HCT116 (cell line): ENCODE results near the gene UGP2. TPM values are rescaled to one million over a fixed set of nuclear protein-coding genes. Genes with fewer than 3 reads are reported as not detected.

Source experiments
- ATAC-seq: fragments of 200-7000 bp; cut with Tn5 transposase; 2 replicates; pipeline ENCODE4 v1.9.1; 2020; ENCODE audit warnings: mild to moderate bottlenecking, moderate library complexity
- BruUV-seq: library from RNA; stranded (reverse); fragments of 400-500 nt; replicated peaks from 2 replicates; lab custom pipeline; 2021; lab: Mats Ljungman, UMichigan
- CTCF ChIA-PET: fragments of 300-600 bp; sonication (Branson Sonifier 250); formaldehyde crosslinking; loops from one replicate; lab custom pipeline; 2021; ENCODE audit warnings: antibody characterized with exemption; lab: Charles Lee
- POLR2A ChIA-PET: fragments of 300-600, 350-600 bp; sonication (Branson Sonifier 250); formaldehyde crosslinking; loops from one replicate; lab custom pipeline; 2021; ENCODE audit warnings: antibody characterized with exemption; lab: Charles Lee
- RAD21 ChIA-PET, 2 experiments: fragments of 300-600 bp; sonication (Branson Sonifier 250); formaldehyde crosslinking; loops; one replicate each; lab custom pipeline; 2023; ENCODE audit warnings: low total read pairs in 2 of 2; ENCODE audit not compliant: uncharacterized antibody in 2 of 2, unreplicated experiment in 2 of 2, low non-redundant PET in 1 of 2; lab: Charles Lee
- DNase-seq: peaks from one replicate; pipeline ENCODE4 v3.0.0-alpha.2; 2010; ENCODE audit warnings: low read depth, low spot score
- H2AFZ ChIP-seq: fragments of 200-600 bp; shearing (Covaris generic), sonication (generic); 2 replicates; pipeline ENCODE4 v1.6.1; 2017; ENCODE audit warnings: low read depth, mixed run types, mixed read lengths, antibody characterized with exemption, low read length; ENCODE audit not compliant: poor library complexity, severe bottlenecking
- H3K27ac ChIP-seq: 2 replicates; pipeline ENCODE4 v1.5.1; 2012; ENCODE audit warnings: low read depth, low read length
- H3K27me3 ChIP-seq: fragments of 200-600 bp; sonication (generic); 2 replicates; pipeline ENCODE4 v1.6.1; 2016; ENCODE audit warnings: mixed run types, low read length, mixed read lengths; ENCODE audit not compliant: insufficient read depth
- H3K36me3 ChIP-seq, 2 experiments: fragments of 200-500 bp in 1 of 2; fragments of 200-600 bp in 1 of 2; sonication (Bioruptor generic) in 1 of 2; sonication (generic) in 1 of 2; 2 replicates each; pipeline versions ENCODE4 v1.5.1 to v1.6.1; 2014 to 2016; ENCODE audit warnings: low read length in 2 of 2, inconsistent platforms in 1 of 2, mixed read lengths in 1 of 2, mixed run types in 1 of 2; ENCODE audit not compliant: insufficient read depth in 2 of 2, control insufficient read depth in 1 of 2
- H3K4me1 ChIP-seq, 2 experiments: fragments of 200-600 bp in 1 of 2; sonication (generic) in 1 of 2; 2 replicates each; pipeline versions ENCODE4 v1.5.1 to v1.6.1; 2012 to 2017; ENCODE audit warnings: low read length in 2 of 2, inconsistent platforms in 1 of 2, mild to moderate bottlenecking in 1 of 2, mixed read lengths in 1 of 2, mixed run types in 1 of 2, moderate library complexity in 1 of 2; ENCODE audit not compliant: insufficient read depth in 2 of 2, control insufficient read depth in 1 of 2
- H3K4me2 ChIP-seq: fragments of 200-600 bp; sonication (generic); 2 replicates; pipeline ENCODE4 v1.6.1; 2017; ENCODE audit warnings: mixed run types, low read length, mixed read lengths
- H3K4me3 ChIP-seq, 2 experiments: fragments of 200-600 bp in 1 of 2; sonication (generic) in 1 of 2; replicated peaks in 1 of 2; 2 replicates each; pipeline ENCODE4 v1.5.1; 2011 to 2016; ENCODE audit warnings: low read length in 2 of 2, control low read depth in 1 of 2, low read depth in 1 of 2, mild to moderate bottlenecking in 1 of 2, mixed read lengths in 1 of 2, mixed run types in 1 of 2
- H3K79me2 ChIP-seq: fragments of 200-600 bp; sonication (generic); 2 replicates; pipeline ENCODE4 v1.6.1; 2017; ENCODE audit warnings: mild to moderate bottlenecking, mixed run types, low read length, moderate library complexity, mixed read lengths; ENCODE audit not compliant: insufficient read depth
- H3K9ac ChIP-seq: fragments of 200-600 bp; sonication (generic); 2 replicates; pipeline ENCODE4 v1.6.1; 2016; ENCODE audit warnings: low read length, mixed read lengths
- H3K9me2 ChIP-seq: fragments of 200-600 bp; sonication (generic), shearing (Covaris generic); 2 replicates; pipeline ENCODE4 v1.6.1; 2017; ENCODE audit warnings: mixed run types, mild to moderate bottlenecking, moderate library complexity; ENCODE audit not compliant: insufficient read depth
- H3K9me3 ChIP-seq, 2 experiments: fragments of 200-500 bp in 1 of 2; fragments of 200-600 bp in 1 of 2; sonication (Bioruptor generic) in 1 of 2; sonication (generic) in 1 of 2; 2 replicates each; pipeline ENCODE4 v1.6.1; 2014 to 2017; ENCODE audit warnings: low read length in 2 of 2, mixed read lengths in 2 of 2, inconsistent platforms in 1 of 2, low read depth in 1 of 2, mild to moderate bottlenecking in 1 of 2, mixed run types in 1 of 2, moderate library complexity in 1 of 2; ENCODE audit not compliant: control insufficient read depth in 1 of 2, insufficient read depth in 1 of 2
- H4K20me1 ChIP-seq: fragments of 200-600 bp; sonication (generic), shearing (Covaris generic); 2 replicates; pipeline ENCODE4 v1.6.1; 2017; ENCODE audit warnings: mixed run types, mild to moderate bottlenecking, moderate library complexity; ENCODE audit not compliant: insufficient read depth
- EGR1 ChIP-seq: IDR thresholded peaks from 2 replicates; pipeline ENCODE4 v1.6.1; 2012; ENCODE audit warnings: low read depth
- EZH2phosphoT487 ChIP-seq: fragments of 200-600 bp; IDR thresholded peaks from 2 replicates; pipeline ENCODE4 v1.6.1; 2018; ENCODE audit warnings: antibody characterized with exemption, borderline replicate concordance
- POLR2AphosphoS5 ChIP-seq: IDR thresholded peaks from 2 replicates; pipeline ENCODE4 v1.6.1; 2011; ENCODE audit warnings: mild to moderate bottlenecking, low read depth, low read length, moderate library complexity
- SP1 ChIP-seq: IDR thresholded peaks from 2 replicates; pipeline ENCODE4 v1.6.1; 2012; ENCODE audit warnings: low read depth
- SRF ChIP-seq: IDR thresholded peaks from 2 replicates; pipeline ENCODE4 v1.6.1; 2012; ENCODE audit warnings: low read depth
- TCF7L2 ChIP-seq: IDR thresholded peaks from 2 replicates; pipeline ENCODE4 v1.7.0; 2011; ENCODE audit warnings: borderline replicate concordance, inconsistent platforms; ENCODE audit not compliant: insufficient read depth, insufficient read length; ENCODE audit errors: extremely low read depth
- YY1 ChIP-seq: IDR thresholded peaks from 2 replicates; pipeline ENCODE4 v1.6.1; 2011; ENCODE audit warnings: low read length, low read depth, moderate library complexity, mild to moderate bottlenecking; ENCODE audit not compliant: insufficient replicate concordance; ENCODE audit errors: extremely low read depth
- ZFX ChIP-seq: fragments of 450-650 bp; IDR thresholded peaks from 2 replicates; pipeline ENCODE4 v1.6.1; 2017
- ZNF274 ChIP-seq: fragments of 200-500 bp; sonication (Bioruptor generic); IDR thresholded peaks from 2 replicates; pipeline ENCODE4 v1.6.1; 2014; ENCODE audit warnings: mild to moderate bottlenecking, low read depth, low read length, inconsistent platforms
- intact Hi-C: fragments of 100-400 bp; cut with micrococcal nuclease; formaldehyde crosslinking; loops from 2 replicates; pipeline ENCODE4 v1.10.0; 2022
- total RNA-seq: library from RNA; stranded (reverse); gene quantifications from one replicate; pipeline ENCODE4 v1.2.1, GENCODE V29; 2021; ENCODE audit not compliant: unreplicated experiment
- TF ChIP-seq, protein P1 (sequence below): IDR thresholded peaks from 2 replicates; pipeline ENCODE4 v1.6.1; 2012
- TF ChIP-seq, protein P2 (sequence below): IDR thresholded peaks from 2 replicates; pipeline ENCODE4 v1.6.1; 2011; ENCODE audit warnings: mild to moderate bottlenecking, low read length, moderate library complexity; ENCODE audit not compliant: insufficient replicate concordance; ENCODE audit errors: extremely low read depth

Gene UGP2
- total RNA-seq, 1 experiment from 2014 or later: 57.1 TPM

DNA sequence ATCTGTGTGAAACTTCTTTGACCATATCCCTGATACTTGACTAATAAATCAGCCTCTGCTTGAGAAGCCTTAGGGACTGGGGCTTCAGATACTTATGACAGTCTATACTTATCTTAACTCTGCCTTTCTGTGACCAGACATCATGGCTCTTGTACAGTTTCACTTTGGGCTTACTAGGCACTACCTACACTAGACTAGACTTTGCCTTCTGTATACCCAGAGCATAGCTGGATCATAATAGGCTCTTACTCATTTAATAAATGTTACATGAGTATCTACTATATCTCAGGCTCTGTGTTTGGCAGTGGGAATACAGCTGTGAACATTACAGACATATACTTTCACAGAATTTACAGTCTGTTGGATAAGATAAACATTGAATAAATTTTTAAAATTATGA, 9.0 kb downstream of the UGP2 start:
- Histone ChIP-seq H4K20me1 (no peaks in the 10 kb centered on the region), H3K27me3 (no peaks in the 10 kb centered on the region), H3K4me1 (no peaks in the 10 kb centered on the region), H3K9me2 (no peaks in the 10 kb centered on the region), H3K4me2 (no peak overlapping the region), H3K27ac (no peak overlapping the region), H3K79me2 (peaks cover 91% of the 10 kb centered on the region), H3K36me3 (no peaks in the 10 kb centered on the region), H3K4me3 (no peak overlapping the region), H2AFZ (no peak overlapping the region), H3K9me3 (no peaks in the 10 kb centered on the region), H3K9ac (no peak overlapping the region)
- POLR2A ChIA-PET: interaction anchor here (0.9 kb wide), 1 partner anchor 9 kb away, joined by 3 read pairs; the partner anchor contains the start of gene UGP2
- BruUV-seq: no TSS peak
- RAD21 ChIA-PET: no interaction called here
- ATAC-seq (no peak), DNase-seq (no peak)
- intact Hi-C loops: no loop called here
- CTCF ChIA-PET: no interaction called here
- TF ChIP-seq EGR1 (no peak), SP1 (no peak), ZFX (no peak), TCF7L2 (no peak), ZNF274 (no peak), YY1 (no peak), SRF (no peak), EZH2phosphoT487 (no peak), POLR2AphosphoS5 (no peak)
- TF ChIP-seq, protein P1, sequence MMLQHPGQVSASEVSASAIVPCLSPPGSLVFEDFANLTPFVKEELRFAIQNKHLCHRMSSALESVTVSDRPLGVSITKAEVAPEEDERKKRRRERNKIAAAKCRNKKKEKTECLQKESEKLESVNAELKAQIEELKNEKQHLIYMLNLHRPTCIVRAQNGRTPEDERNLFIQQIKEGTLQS: no peak
- TF ChIP-seq, protein P2, sequence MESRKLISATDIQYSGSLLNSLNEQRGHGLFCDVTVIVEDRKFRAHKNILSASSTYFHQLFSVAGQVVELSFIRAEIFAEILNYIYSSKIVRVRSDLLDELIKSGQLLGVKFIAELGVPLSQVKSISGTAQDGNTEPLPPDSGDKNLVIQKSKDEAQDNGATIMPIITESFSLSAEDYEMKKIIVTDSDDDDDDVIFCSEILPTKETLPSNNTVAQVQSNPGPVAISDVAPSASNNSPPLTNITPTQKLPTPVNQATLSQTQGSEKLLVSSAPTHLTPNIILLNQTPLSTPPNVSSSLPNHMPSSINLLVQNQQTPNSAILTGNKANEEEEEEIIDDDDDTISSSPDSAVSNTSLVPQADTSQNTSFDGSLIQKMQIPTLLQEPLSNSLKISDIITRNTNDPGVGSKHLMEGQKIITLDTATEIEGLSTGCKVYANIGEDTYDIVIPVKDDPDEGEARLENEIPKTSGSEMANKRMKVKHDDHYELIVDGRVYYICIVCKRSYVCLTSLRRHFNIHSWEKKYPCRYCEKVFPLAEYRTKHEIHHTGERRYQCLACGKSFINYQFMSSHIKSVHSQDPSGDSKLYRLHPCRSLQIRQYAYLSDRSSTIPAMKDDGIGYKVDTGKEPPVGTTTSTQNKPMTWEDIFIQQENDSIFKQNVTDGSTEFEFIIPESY: no peak
